H1 (cell line): ENCODE data around the gene GID4. TPM values are rescaled to one million over a fixed set of nuclear protein-coding genes. Genes with fewer than 3 reads are reported as not detected.

Experiments used
- CTCF ChIA-PET: fragments of 300-600 bp; sonication (Branson Sonifier 250); formaldehyde crosslinking; loops from one replicate; lab custom pipeline; 2021; ENCODE audit not compliant: partially characterized antibody; lab: Charles Lee
- POLR2A ChIA-PET: fragments of 300-600 bp; sonication (Branson Sonifier 250); formaldehyde crosslinking; loops from one replicate; lab custom pipeline; 2021; ENCODE audit warnings: inconsistent platforms; ENCODE audit not compliant: partially characterized antibody; lab: Charles Lee
- DNase-seq, 2 experiments: peaks; one replicate each; pipeline versions ENCODE4 v3.0.0 to v3.0.0-alpha.2; 2010 to 2022; ENCODE audit warnings: low spot score in 2 of 2, low read depth in 1 of 2, mixed read lengths in 1 of 2
- FAIRE-seq: peaks from 2 replicates; lab custom pipeline; 2011; peaks lifted over from hg19 to GRCh38; lab: Jason Lieb, UNC
- H2AFZ ChIP-seq: 2 replicates; pipeline ENCODE4 v1.8.1; 2012; ENCODE audit warnings: low read length, inconsistent platforms
- H2AK5ac ChIP-seq: 2 replicates; pipeline ENCODE4 v1.6.1; 2013; ENCODE audit warnings: low read depth, low read length
- H2BK120ac ChIP-seq: replicated peaks from 2 replicates; pipeline ENCODE3; 2013; ENCODE audit warnings: low read depth, low read length, inconsistent platforms
- H2BK12ac ChIP-seq: 2 replicates; pipeline ENCODE4 v1.6.1; 2013; ENCODE audit warnings: low read depth, low read length
- H2BK15ac ChIP-seq: 2 replicates; pipeline ENCODE4 v1.6.1; 2013; ENCODE audit warnings: low read length
- H2BK20ac ChIP-seq: 2 replicates; pipeline ENCODE4 v1.6.1; 2013; ENCODE audit warnings: low read length
- H2BK5ac ChIP-seq: 2 replicates; pipeline ENCODE4 v1.6.1; 2013; ENCODE audit warnings: low read depth, low read length
- H3K14ac ChIP-seq: 2 replicates; pipeline ENCODE4 v1.6.1; 2013; ENCODE audit warnings: inconsistent platforms; ENCODE audit not compliant: insufficient read length
- H3K18ac ChIP-seq: 2 replicates; pipeline ENCODE4 v1.6.1; 2013; ENCODE audit warnings: low read length; ENCODE audit errors: extremely low read depth
- H3K23ac ChIP-seq: 2 replicates; pipeline ENCODE4 v1.6.1; 2013; ENCODE audit warnings: inconsistent platforms; ENCODE audit not compliant: insufficient read length
- H3K23me2 ChIP-seq: 2 replicates; pipeline ENCODE4 v1.6.1; 2013; ENCODE audit warnings: low read depth, low read length
- H3K27ac ChIP-seq: 2 replicates; pipeline ENCODE4 v1.6.1; 2011; ENCODE audit warnings: low read depth, low read length, inconsistent platforms
- H3K27me3 ChIP-seq, 4 experiments: replicated peaks in 1 of 4; 1 replicate in 1 of 4; 2 replicates in 3 of 4; pipeline versions ENCODE4 v1.6.1 to v1.8.1; 2011 to 2013; ENCODE audit warnings: low read length in 3 of 4, mild to moderate bottlenecking in 3 of 4, inconsistent platforms in 2 of 4, mixed read lengths in 2 of 4, moderate library complexity in 1 of 4; ENCODE audit not compliant: control insufficient read depth in 3 of 4, insufficient read depth in 3 of 4; ENCODE audit errors: extremely low read depth in 1 of 4
- H3K36me3 ChIP-seq, 4 experiments: 2 replicates each; pipeline versions ENCODE4 v1.6.1 to v1.8.1; 2011 to 2013; ENCODE audit warnings: mild to moderate bottlenecking in 4 of 4, low read length in 3 of 4, moderate library complexity in 2 of 4, control low read depth in 1 of 4, inconsistent platforms in 1 of 4; ENCODE audit not compliant: insufficient read depth in 4 of 4, control insufficient read depth in 2 of 4
- H3K4ac ChIP-seq: replicated peaks from 2 replicates; pipeline ENCODE3; 2013; ENCODE audit warnings: low read length, low read depth, mixed read lengths, inconsistent platforms; ENCODE audit not compliant: insufficient read length
- H3K4me1 ChIP-seq, 4 experiments: replicated peaks in 1 of 4; 1 replicate in 1 of 4; 2 replicates in 3 of 4; pipeline versions ENCODE4 v1.6.1 to v1.8.1; 2011 to 2013; ENCODE audit warnings: low read length in 3 of 4, inconsistent platforms in 2 of 4, mixed read lengths in 1 of 4; ENCODE audit not compliant: insufficient read depth in 4 of 4, control insufficient read depth in 3 of 4
- H3K4me2 ChIP-seq, 2 experiments: 2 replicates each; pipeline versions ENCODE4 v1.6.1 to v1.8.1; 2011 to 2013; ENCODE audit warnings: low read depth in 2 of 2, low read length in 2 of 2, control low read depth in 1 of 2, inconsistent platforms in 1 of 2, mild to moderate bottlenecking in 1 of 2; ENCODE audit not compliant: insufficient read depth in 1 of 2
- H3K4me3 ChIP-seq, 4 experiments: fragments of 200-600, 300-600 bp in 1 of 4; sonication (generic), shearing (Covaris generic), sonication (Bioruptor Twin) in 1 of 4; 2 replicates each; pipeline versions ENCODE4 v1.5.1 to v1.8.1; 2011 to 2016; ENCODE audit warnings: low read length in 4 of 4, low read depth in 3 of 4, control low read depth in 2 of 4, inconsistent platforms in 2 of 4, mild to moderate bottlenecking in 2 of 4, mixed read lengths in 1 of 4, moderate library complexity in 1 of 4; ENCODE audit not compliant: insufficient read depth in 2 of 4; ENCODE audit errors: extremely low read depth in 1 of 4
- H3K56ac ChIP-seq: replicated peaks from 2 replicates; pipeline ENCODE3; 2013; ENCODE audit warnings: low read depth, mild to moderate bottlenecking, mixed read lengths, low read length, inconsistent platforms; ENCODE audit not compliant: insufficient read length
- H3K79me1 ChIP-seq: 2 replicates; pipeline ENCODE4 v1.6.1; 2013; ENCODE audit warnings: low read depth, low read length, control low read depth
- H3K79me2 ChIP-seq, 2 experiments: 2 replicates each; pipeline versions ENCODE4 v1.6.1 to v1.8.1; 2012 to 2013; ENCODE audit warnings: low read length in 2 of 2, mild to moderate bottlenecking in 2 of 2, inconsistent platforms in 1 of 2; ENCODE audit not compliant: insufficient read depth in 2 of 2, control insufficient read depth in 1 of 2
- H3K9ac ChIP-seq, 4 experiments: replicated peaks in 1 of 4; 1 replicate in 1 of 4; 2 replicates in 3 of 4; pipeline versions ENCODE4 v1.6.1 to v1.8.1; 2011 to 2013; ENCODE audit warnings: low read depth in 3 of 4, low read length in 3 of 4, control low read depth in 2 of 4, mild to moderate bottlenecking in 2 of 4, moderate library complexity in 2 of 4, inconsistent platforms in 1 of 4; ENCODE audit errors: extremely low read depth in 1 of 4
- H3K9me3 ChIP-seq, 2 experiments: 2 replicates each; pipeline versions ENCODE4 v1.6.1 to v1.8.1; 2012 to 2013; ENCODE audit warnings: mild to moderate bottlenecking in 2 of 2, moderate library complexity in 2 of 2, control low read depth in 1 of 2, inconsistent platforms in 1 of 2, low read depth in 1 of 2, low read length in 1 of 2, mixed read lengths in 1 of 2; ENCODE audit not compliant: insufficient read depth in 2 of 2
- H4K20me1 ChIP-seq, 2 experiments: replicated peaks in 1 of 2; 2 replicates each; pipeline versions ENCODE3 to v1.8.1; 2011 to 2013; ENCODE audit warnings: inconsistent platforms in 2 of 2, low read length in 2 of 2, mild to moderate bottlenecking in 1 of 2; ENCODE audit not compliant: insufficient read depth in 2 of 2, control insufficient read depth in 1 of 2
- H4K5ac ChIP-seq: 2 replicates; pipeline ENCODE4 v1.6.1; 2013; ENCODE audit warnings: low read length, low read depth, mixed read lengths, inconsistent platforms; ENCODE audit not compliant: insufficient read length
- H4K8ac ChIP-seq: 2 replicates; pipeline ENCODE4 v1.8.0; 2013; ENCODE audit warnings: mild to moderate bottlenecking, moderate library complexity, low read length, inconsistent platforms; ENCODE audit not compliant: insufficient read depth; ENCODE audit errors: extremely low read depth
- H4K91ac ChIP-seq: replicated peaks from 2 replicates; pipeline ENCODE3; 2013; ENCODE audit warnings: low read length, mixed read lengths, inconsistent platforms; ENCODE audit not compliant: insufficient read length
- ASH2L ChIP-seq: fragments of 200-600, 300-600 bp; sonication (generic); IDR thresholded peaks from one replicate; pipeline ENCODE4 v1.7.1; 2017; ENCODE audit warnings: low read length
- BCL11A ChIP-seq, 2 experiments: IDR thresholded peaks; one replicate each; pipeline ENCODE4 v1.6.1; 2011; ENCODE audit warnings: low read depth in 2 of 2, low read length in 2 of 2, mild to moderate bottlenecking in 2 of 2
- EGR1 ChIP-seq: IDR thresholded peaks from 2 replicates; pipeline ENCODE4 v1.6.1; 2011; ENCODE audit warnings: low read depth, low read length, borderline replicate concordance
- KDM5A ChIP-seq: fragments of 200-600 bp; IDR thresholded peaks from 2 replicates; pipeline ENCODE4 v1.7.1; 2012; ENCODE audit warnings: mild to moderate bottlenecking, low read length, inconsistent platforms, mixed read lengths
- MAFK ChIP-seq: IDR thresholded peaks from 2 replicates; pipeline ENCODE4 v1.6.1; 2012; ENCODE audit warnings: low read depth, mild to moderate bottlenecking, improper control_type of control experiment, low read length
- PHF8 ChIP-seq: fragments of 200-600 bp; sonication (generic); conservative IDR thresholded peaks from 2 replicates; pipeline ENCODE4 v1.7.1; 2012; ENCODE audit warnings: low read depth, mild to moderate bottlenecking, inconsistent platforms, low read length, moderate library complexity
- WGBS, 2 experiments: shearing (Covaris generic) in 1 of 2; methylation state at CpG; one replicate each; pipeline versions ENCODE4 v1.1.6 to v1.1.7; 2013 to 2015; ENCODE audit warnings: low lambda C conversion rate in 2 of 2, mixed read lengths in 2 of 2, inconsistent platforms in 1 of 2, low coverage in 1 of 2, missing lambda C conversion rate in 1 of 2; ENCODE audit not compliant: insufficient replicate concordance in 2 of 2, insufficient coverage in 1 of 2, insufficient read length in 1 of 2; ENCODE audit errors: extremely low coverage in 1 of 2, missing lambda C conversion rate in 1 of 2; 5-methylcytosine and 5-hydroxymethylcytosine counted together
- polyA plus RNA-seq, 7 experiments: library from polyadenylated mRNA; depleted of rRNA in 3 of 7; stranded (reverse) in 5 of 7; unstranded in 2 of 7; fragments of >200 nt in 5 of 7; fragments of 200-250 nt in 2 of 7; gene quantifications; 1 replicate in 5 of 7; 2 replicates in 1 of 7; 4 replicates in 1 of 7; pipeline versions ENCODE4 v1.2.1 to v1.2.3, GENCODE V29; 2011 to 2013; ENCODE audit warnings: missing spikeins in 2 of 7, mixed read lengths in 2 of 7
- total RNA-seq: library from RNA; stranded (reverse); fragmentation: NEBNext Ultra II Directional; extraction: Animal tissue kit (Norgen Biotek cat#: 25700); gene quantifications from 2 replicates; pipeline ENCODE4 v1.2.1, GENCODE V29; 2021
- TF ChIP-seq, protein P1 (sequence below): IDR thresholded peaks from 2 replicates; pipeline ENCODE4 v1.6.1; 2011; ENCODE audit warnings: low read length, improper control_type of control experiment
- TF ChIP-seq, protein P2 (sequence below): IDR thresholded peaks from 2 replicates; pipeline ENCODE4 v1.6.1; 2012; ENCODE audit warnings: inconsistent platforms

Gene GID4
- total and polyA plus RNA-seq, 2 of the 8 experiments (the other 6 are each of a cell fraction or from before 2014, with no cell fraction given) = 5.6 to 15.0 TPM

DNA sequence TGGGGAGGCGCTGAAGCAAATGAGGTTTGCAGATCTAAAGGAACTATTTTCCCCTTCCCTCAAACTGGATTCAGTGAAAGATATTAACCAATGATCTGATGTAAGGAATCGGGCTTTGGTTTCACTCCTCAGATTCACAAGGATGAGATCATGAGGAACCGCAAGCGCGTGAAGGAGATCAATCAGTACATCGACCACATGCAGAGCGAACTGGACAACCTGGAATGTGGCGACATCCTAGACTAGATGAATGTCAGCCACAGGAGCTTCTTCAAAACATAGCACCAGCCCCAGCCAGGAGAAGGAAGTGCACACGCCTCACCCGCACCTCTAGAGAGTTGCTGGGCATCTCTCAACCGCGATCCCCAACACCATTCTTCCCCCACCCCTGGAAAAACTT, 22.8 kb upstream of the GID4 start:
- H3K27ac ChIP-seq = no peak overlapping the region

More for the DNA sequence above, 22.8 kb upstream of the GID4 start:
- no peak overlapping the region for H3K14ac ChIP-seq
- H3K9ac ChIP-seq = no peak overlapping the region
- no peaks in the 10 kb centered on the region for H3K27me3 ChIP-seq
- H2AFZ ChIP-seq = no peak overlapping the region
- TF ChIP-seq MAFK (no peak), EGR1 (no peak), PHF8 (no peak), KDM5A (no peak), BCL11A (IDR thresholded peaks at IDR 0.05; ENCODE audit: low read depth in 2 of 2, low read length in 2 of 2) (no peak), ASH2L (no peak)
- TF ChIP-seq, protein P1, sequence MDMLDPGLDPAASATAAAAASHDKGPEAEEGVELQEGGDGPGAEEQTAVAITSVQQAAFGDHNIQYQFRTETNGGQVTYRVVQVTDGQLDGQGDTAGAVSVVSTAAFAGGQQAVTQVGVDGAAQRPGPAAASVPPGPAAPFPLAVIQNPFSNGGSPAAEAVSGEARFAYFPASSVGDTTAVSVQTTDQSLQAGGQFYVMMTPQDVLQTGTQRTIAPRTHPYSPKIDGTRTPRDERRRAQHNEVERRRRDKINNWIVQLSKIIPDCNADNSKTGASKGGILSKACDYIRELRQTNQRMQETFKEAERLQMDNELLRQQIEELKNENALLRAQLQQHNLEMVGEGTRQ = no peak
- TF ChIP-seq, protein P2, sequence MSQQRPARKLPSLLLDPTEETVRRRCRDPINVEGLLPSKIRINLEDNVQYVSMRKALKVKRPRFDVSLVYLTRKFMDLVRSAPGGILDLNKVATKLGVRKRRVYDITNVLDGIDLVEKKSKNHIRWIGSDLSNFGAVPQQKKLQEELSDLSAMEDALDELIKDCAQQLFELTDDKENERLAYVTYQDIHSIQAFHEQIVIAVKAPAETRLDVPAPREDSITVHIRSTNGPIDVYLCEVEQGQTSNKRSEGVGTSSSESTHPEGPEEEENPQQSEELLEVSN = no peak
- no peak overlapping the region for H3K56ac ChIP-seq
- H3K4ac ChIP-seq = no peak overlapping the region
- no peaks in the 10 kb centered on the region for H3K9me3 ChIP-seq
- no peaks in the 10 kb centered on the region for H3K4me1 ChIP-seq
- no peaks in the 10 kb centered on the region; a peak in 1 of 8 replicates for H3K36me3 ChIP-seq
- H4K91ac ChIP-seq = no peak overlapping the region
- H2AK5ac ChIP-seq = no peak overlapping the region
- no peak overlapping the region for H3K23ac ChIP-seq
- H2BK15ac ChIP-seq = no peak overlapping the region
- no peak overlapping the region for H2BK12ac ChIP-seq
- no peak overlapping the region for H4K5ac ChIP-seq
- FAIRE-seq = no peak
- H3K23me2 ChIP-seq = no peaks in the 10 kb centered on the region
- ChIA-PET POLR2A (interaction anchor here (0.7 to 3.6 kb wide), 3 partner anchors 9 to 25 kb away, joined by 3 to 16 read pairs (median 5); no protein-coding TSS in a partner anchor), CTCF (interaction anchor here (0.7 to 1.2 kb wide), 3 partner anchors 12 to 125 kb away, joined by 3 read pairs; no protein-coding TSS in a partner anchor)
- H3K4me2 ChIP-seq = no peak overlapping the region
- no peak for DNase-seq
- H4K8ac ChIP-seq = no peak overlapping the region
- H4K20me1 ChIP-seq = peaks cover 0 to 2% of the 10 kb centered on the region in 2 experiments
- H2BK20ac ChIP-seq = no peak overlapping the region
- no peak overlapping the region for H2BK120ac ChIP-seq
- no peak overlapping the region for H2BK5ac ChIP-seq
- no peak overlapping the region for H3K18ac ChIP-seq
- H3K79me1 ChIP-seq = 0 out of 2 replicates have a peak, but pooled peaks cover 2% of the 10 kb centered on the region
- H3K4me3 ChIP-seq = no peak overlapping the region
- H3K79me2 ChIP-seq = no peaks in the 10 kb centered on the region
- WGBS, 2 experiments = 96% methylated on average over 12 of the region's 12 CpGs; no CpG with 5 or more reads in 1 of the 2 experiments
